GM12874 (cell line): ENCODE results near the gene ZFHX2.
A peak's percentile ranks its signal among the peaks of the same experiment; 100 is the strongest.

Experiments used
- CTCF ChIP-seq: IDR thresholded peaks from 2 replicates; pipeline ENCODE4 v1.5.1; 2011; ENCODE audit warnings: low read depth, mild to moderate bottlenecking, control low read depth, low read length, moderate library complexity; ENCODE audit not compliant: insufficient read depth

The ZFHX2 gene

DNA sequence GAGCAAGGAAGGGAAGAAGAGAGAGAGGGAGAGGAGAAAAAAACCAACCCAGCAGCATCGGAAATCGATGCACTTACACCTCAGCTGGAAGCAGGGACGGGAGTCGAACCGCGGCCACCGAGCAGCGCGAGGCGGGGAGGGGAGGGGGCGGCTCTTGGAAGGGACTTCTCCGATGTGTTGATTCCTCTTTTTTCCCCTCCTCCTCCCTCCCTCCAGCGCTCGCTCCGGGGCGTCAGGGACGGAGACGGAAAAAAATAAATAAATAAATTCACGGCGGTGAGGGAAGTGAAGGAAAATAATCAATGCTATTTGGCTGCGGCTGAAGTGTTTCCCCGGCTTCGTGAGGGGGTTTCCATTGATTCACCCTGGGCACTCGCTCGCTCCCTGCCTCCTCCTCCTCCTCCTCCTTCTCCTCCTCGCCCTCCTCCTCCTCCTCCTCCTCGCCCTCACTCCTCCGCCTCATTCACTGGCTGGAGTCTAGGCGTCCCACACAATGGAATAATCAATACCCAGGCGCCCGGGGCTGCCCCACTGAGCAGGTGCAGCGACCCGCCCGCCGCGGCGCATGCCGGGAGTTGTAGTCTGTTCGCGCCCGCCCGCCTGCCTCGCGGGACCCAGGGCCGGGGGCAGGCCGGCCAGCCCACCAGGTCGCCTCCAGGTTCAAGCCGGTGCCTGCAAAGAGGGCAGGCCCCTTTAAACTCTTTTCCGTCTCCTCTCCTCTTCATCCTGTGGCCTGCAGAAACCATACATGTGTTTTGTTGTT lies at the start of gene ZFHX2:
TSS of gene ZFHX2 (minus strand) at position 500 of the 763 bp plus-strand sequence. CDS start 16,440 bp downstream, outside the sequence.
- TF ChIP-seq CTCF, result no peak

DNA sequence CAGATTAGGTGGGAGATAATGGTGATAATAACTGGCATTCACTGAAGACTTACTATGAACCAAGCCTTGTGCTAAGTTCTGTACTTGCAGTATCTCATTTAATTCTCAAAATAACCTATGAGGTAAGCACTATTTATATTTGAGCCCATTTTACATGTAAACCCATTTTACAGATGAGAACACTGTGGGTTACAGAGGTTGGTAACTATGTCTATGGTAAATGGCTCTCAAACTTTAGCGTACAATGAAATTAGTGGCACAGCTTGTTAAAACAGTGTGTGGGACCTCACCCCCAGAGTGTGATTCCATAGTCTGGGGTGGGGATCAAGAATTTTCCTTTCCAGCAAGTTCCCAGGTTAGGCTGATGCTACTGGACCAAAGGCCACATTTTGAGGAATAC lies 49.2 kb upstream of the ZFHX2 start:
- TF ChIP-seq CTCF, result no peak

DNA sequence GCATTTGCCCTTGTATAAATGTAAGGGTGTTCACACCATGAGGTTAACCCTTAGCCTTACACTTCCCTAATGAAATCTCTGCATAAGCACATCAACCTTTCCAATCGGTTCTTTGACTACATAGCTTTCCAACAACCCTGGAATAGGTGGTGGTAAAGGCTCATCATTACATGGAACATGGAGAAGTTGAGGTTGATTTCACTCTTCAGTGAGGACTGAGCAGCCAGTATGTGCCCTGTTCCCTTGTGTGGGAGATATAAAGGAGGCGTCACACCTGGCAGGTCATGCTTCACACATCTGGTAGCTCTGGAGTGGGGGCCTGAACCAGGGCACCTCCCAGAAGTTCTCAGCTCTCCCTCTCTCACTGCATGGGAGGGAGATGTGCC lies 48.8 kb upstream of the ZFHX2 start:
- TF ChIP-seq CTCF, result no peak

- TF ChIP-seq CTCF, result no peak
Measured at GRCh38 chr14:23590198-23590597, 38.6 kb upstream of the ZFHX2 start.

GRCh38 chr14:23589606-23590005 lies 38.0 kb upstream of the ZFHX2 start:
- no peak for TF ChIP-seq CTCF

DNA sequence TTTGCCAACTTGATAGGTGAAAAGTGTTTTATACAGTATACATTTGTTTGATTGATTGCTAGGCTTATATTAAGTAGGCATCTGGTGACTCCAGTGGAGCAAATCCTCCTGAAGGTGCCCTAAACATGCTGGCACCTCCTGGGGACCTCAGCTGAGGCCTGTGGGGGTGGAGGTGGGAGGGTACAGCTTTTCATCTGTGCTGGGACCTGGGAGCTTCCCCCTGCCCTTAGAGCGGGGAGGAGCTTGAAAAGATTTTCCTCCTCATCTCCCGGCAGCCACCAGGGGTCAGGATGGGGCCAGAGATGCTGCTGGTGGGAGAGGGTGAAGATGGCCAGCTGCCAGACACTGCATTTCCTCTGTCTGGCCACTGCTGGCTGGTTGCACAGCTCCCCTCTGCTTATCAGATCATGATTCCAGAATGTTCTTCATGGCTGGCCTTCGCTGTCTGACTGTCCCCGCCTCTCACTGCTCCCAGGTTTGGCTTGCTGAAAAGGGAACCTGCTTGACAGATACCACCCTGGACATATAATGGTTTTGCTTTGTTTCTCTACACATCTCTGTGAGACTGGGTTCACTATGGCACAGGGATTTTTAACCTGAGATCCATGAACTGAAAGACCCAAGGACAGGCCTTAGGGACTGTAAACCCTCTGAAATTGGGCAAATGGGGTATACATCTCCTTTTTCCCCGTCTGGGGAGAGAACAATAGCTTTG lies 37.5 kb upstream of the ZFHX2 start:
- peak; percentile 91 for TF ChIP-seq CTCF

DNA sequence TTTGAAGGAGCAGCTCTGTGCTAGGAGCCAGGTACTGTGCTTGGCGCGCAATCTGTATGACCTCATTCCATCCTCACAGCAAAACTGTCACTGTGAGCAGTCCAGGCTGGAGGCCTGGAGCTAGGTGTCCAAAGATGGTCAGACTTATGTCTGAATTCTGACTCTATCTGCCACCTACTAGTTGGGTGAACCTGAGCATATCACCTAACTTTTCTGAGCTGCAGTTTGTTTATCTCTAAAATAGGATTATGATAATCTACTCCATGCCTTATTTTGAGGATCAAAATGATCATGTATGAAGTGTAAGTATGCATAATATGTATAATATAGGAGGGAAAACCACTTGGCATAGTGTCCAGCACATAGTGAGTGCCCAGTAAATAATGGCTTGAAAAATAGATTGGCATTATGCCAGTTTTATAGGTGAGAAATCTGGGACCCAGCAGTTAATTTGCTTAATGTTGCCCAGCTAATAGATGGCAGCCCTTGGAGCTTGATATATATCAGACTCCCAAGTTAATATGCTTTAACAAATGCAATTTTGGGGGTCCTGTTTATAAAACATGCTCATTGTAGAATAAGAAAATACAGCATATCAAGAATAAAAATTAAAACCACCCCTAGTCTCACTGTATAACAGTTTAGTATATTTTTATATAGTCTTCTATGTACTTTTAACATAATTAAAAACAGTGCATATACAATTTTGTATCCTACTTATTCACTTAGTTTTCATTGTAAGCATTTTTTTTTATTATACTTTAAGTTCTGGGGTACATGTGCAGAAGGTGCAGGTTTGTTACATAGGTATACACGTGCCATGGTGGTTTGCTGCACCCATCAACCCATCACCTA lies 31.6 kb upstream of the ZFHX2 start:
- no peak for TF ChIP-seq CTCF
